GM13977 (cell line): ENCODE data around the gene SLC22A23.

Experiments used
- DNase-seq: peaks from one replicate; pipeline ENCODE4 v3.0.0; 2012; ENCODE audit warnings: low spot score
- CTCF ChIP-seq: IDR thresholded peaks from 2 replicates; pipeline ENCODE4 v1.5.1; 2012; ENCODE audit warnings: mild to moderate bottlenecking, control low read depth; ENCODE audit not compliant: insufficient read depth; ENCODE audit errors: extremely low read depth, missing control alignments
- in situ Hi-C: fragments of 300-500 bp; cut with MboI; formaldehyde crosslinking; loops from one replicate; pipeline ENCODE4 v1.12.0; 2022; ENCODE audit warnings: low sequenced_read_pairs, low pct_unique_long_range_greater_than_20kb, mixed read lengths, inconsistent platforms; ENCODE audit not compliant: unreplicated experiment

The SLC22A23 gene

GRCh38 chr6:3233321-3233720 is 223.5 kb downstream of the SLC22A23 start:
- DNase-seq, result no peak
- in situ Hi-C loops, result no loop called here
- no peak for TF ChIP-seq CTCF

- DNase-seq, result no peak
- TF ChIP-seq CTCF, result no peak
- in situ Hi-C loops, result no loop called here
Observed at GRCh38 chr6:3232017-3232945, 224.6 kb downstream of the SLC22A23 start.

GRCh38 chr6:3231247-3232016 is 225.4 kb downstream of the SLC22A23 start:
- DNase-seq, result no peak
- no peak for TF ChIP-seq CTCF
- in situ Hi-C loops, result no loop called here

GRCh38 chr6:3230900-3231246 is 226.0 kb downstream of the SLC22A23 start:
- peak; percentile 53 for DNase-seq
- TF ChIP-seq CTCF, result no peak
- in situ Hi-C loops, result no loop called here

- DNase-seq, result no peak
- in situ Hi-C loops, result no loop called here
- TF ChIP-seq CTCF, result no peak
Observed at GRCh38 chr6:3230256-3230882, 226.5 kb downstream of the SLC22A23 start.

GRCh38 chr6:3229566-3230178 is 227.2 kb downstream of the SLC22A23 start:
- in situ Hi-C loops, result no loop called here
- DNase-seq, result peak; percentile 45
- TF ChIP-seq CTCF, result peak; percentile 31
